Suppressor macrophage treated with lipopolysaccharide for 1 hour (primary cell): ENCODE data around the gene ESPL1.
A peak's percentile ranks its signal among the peaks of the same experiment; 100 is the strongest.

Experiments used
- DNase-seq, 3 donors: peaks; one replicate each; pipeline ENCODE4 v3.0.0-alpha.2; 2020 to 2022

Gene ESPL1

DNA sequence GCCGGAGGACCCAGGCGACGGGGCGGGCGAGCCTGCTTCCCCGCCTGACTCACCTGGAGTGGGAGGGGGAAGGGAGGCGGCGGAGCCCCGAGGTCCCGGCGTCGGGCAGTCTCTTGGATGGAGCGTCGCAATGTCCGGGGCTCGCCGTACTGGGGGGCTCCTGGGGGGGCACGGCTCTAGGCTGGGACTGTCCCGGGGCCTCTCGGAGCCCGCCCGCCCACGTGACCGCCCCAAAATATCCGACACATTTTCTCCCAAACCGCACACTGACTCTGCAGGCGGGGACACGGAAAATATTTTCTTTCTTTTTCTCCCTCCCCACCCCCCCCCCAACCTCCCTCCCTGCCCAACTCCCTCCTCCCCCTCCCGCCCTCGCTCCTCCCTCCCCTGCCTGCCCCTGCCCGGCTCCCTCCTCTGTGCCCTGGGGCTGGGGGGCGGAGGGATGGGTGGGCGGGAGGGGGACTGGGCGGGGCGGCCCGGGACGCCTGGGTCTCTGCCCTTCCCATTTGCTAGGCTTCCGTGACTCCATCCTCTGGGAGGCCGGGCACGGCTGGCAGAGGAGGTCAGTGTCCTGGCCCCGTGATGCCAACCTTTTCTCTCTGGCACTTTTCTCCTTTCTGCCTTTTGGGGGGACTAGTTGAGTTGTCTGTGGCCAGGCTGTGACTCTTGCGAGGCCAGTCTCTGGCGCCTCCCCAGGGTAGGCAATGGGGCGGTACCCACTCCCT is 36.0 kb upstream of the ESPL1 start, which contains the start of gene RARG:
TSS of gene RARG (minus strand) at position 289 of the 725 bp plus-strand sequence. CDS start 4,664 bp downstream, outside the sequence.
- DNase-seq = peak in 2 of 3 donors; percentile 25 to 43

GRCh38 chr12:53232646-53233461 is 35.2 kb upstream of the ESPL1 start:
- DNase-seq = peak in 2 of 3 donors; percentile 43 to 64

DNA sequence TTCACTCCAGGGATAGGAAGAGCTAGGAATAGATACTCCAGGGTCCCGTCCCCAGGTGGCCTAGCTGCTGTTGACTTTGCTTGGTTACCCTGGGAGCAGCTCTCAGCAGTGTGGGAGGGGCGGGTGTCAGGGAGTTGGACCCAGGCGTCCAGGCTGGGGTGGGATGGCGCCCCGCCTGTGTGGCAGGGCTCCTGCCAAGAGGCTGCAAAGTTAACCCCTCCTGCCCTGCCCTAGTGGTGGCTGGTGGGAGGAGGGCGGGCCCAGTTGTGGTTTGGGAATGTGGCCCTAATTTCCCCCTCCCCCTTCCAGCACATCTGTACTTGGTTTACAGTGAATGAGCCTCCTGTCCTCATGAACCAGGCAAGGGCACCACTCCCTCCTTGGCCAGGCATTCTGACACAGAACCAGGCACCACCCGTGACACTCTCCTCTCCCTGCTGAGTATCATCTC is 34.4 kb upstream of the ESPL1 start:
- no peak for DNase-seq

- no peak for DNase-seq
These were observed 33.7 kb upstream of the ESPL1 start for GRCh38 chr12:53234271-53234914.

GRCh38 chr12:53235164-53235563 is 32.9 kb upstream of the ESPL1 start:
- no peak for DNase-seq

DNA sequence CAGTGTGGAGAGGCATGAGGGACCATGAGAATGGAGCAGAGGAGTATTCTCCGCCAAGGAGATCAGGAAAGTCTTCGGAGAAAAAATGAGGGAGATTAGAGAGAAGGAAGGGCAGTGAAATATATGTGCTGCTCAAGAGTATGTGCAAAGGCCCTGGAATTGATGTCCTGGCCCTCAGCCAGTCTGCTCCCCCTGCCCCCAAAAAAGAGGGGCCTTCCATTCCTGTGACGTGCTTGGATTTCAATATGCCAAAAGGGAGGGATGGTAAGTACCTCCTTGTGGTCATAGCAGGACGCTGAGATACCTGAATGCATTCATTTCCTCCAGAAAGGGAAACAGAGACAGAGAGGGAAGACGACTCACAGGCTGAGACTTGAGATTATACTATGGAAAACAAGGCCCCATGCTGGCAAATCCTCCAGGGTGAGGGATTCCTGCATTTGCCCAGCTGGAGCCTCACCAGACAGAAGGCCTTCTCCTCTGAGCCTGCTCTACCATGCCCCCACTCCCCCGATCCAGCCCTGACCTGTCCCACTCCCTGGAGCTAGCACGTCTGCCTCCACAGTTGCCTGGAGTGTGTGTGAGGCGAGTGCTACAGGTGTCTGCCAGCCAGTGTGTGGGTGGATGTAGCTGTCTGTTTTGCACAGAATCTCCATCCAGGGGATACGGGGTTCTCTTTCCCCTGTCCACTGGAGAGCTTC is 32.2 kb upstream of the ESPL1 start:
- DNase-seq = no peak

DNA sequence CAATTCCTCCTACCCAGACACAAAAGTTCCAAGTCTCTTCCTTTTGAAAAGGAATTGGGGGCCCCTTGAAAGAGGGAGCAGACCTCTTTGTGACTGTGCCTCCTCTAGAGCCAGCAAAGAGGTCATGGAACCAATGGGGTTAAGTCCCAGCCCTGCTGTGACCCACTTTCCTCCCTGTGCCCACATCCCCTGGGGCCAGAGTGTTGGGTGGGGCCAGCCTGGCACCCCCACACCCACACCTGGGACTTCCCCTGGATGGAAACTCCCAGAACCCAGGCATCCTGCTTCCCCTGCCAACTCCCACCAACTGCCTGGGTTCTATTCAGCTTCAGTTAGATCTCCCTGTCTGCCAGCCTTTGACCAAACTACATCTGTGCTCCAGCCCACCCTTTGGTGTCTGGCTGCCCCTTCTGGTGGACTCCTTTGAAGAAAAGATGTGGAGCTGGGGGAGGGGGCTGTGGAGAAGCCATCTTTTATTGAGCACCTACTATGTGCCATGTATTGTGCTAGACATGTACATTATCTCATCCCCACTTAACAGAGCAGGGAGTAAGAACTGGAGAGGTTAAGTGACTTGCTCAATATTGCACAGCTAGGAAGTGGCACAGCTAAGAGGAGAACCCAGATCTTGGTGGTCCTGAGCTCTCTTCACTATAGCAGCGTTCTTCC is 31.5 kb upstream of the ESPL1 start:
- DNase-seq = no peak

DNA sequence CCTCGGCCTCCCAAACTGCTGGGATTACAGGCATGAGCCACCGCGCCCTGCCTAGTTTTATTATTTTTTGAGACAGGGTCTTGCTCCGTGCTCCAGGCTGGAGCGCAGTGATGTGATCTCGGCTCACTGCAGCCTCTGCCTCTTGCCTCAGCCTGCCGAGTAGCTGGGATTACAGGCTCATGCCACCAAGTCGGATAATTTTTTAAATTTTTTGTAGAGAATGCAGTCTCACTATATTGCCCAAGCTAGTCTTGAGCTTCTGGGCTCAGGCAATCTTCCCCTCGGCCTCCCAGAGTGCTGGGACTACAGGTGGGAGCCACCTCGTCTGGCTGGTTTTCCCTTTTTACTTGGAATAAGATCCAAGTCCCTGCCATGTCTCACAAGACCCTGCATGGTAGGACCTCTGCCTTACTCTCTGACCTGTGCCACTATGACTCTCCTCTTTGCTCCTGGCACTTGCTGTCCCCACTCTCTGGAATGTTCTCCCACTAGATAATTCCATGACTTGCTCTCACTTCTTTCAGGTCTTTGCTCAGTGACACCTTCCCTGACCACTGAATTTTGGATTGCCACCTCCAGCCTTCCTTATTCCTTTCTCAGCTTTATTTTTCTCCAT is 28.3 kb upstream of the ESPL1 start:
- DNase-seq = no peak

DNA sequence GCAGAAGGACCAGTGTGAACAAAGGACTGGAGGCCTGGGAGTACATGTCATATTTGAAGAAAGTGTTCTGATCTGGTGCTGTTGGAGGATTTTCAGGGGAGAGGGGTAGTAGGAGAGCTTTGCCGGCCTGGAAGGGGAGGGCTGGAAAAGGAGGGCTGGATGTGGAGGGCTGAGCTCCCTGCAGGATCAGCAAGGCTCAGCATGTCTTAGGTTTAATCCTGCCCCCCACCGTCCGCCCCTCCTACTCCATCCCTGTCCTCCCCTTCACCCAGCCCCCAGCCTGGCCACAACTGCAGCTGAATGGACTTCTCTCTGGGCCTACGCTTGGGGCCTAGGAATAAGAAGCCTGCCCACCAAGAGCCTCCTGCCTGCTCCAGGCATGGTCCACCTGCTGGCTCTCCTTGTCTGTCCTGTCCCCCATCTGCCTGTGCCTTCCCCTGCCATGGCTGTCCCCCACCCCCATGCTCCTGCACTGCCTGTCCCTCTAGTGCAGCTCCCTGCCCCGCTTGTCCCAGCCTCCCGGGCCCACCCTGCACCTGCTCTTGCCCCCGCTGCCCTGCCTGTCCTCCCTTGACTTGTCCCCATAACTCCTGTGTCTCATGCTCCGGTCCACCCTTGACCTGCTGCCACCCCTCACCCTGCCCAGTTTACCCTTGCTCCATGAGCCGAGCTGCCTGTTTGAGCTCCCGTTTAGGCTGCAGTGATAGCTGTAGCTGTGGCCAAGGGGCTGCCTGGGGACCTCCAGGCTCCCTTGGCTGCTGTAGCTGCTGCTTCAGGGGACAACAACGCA is 26.3 kb upstream of the ESPL1 start:
- no peak for DNase-seq

DNA sequence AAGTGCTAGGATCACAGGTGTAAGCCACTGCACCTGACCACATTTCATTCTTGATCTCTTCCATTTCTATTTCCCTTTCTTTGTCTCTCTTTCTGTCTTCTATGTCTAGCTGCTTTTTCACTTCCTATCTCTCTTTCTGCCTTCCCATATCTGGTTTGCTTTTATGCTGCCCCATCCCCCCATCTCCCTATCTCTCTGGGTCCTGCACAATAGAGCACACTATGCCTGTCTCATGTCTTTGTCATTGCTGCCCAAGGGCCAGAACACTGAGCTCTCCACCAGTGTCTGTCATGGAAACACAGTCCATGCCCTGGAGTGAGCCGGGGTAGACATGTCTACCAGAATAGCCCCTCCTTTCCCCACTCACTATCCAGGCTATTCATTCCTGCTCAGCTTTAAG is 23.8 kb upstream of the ESPL1 start:
- no peak for DNase-seq

DNA sequence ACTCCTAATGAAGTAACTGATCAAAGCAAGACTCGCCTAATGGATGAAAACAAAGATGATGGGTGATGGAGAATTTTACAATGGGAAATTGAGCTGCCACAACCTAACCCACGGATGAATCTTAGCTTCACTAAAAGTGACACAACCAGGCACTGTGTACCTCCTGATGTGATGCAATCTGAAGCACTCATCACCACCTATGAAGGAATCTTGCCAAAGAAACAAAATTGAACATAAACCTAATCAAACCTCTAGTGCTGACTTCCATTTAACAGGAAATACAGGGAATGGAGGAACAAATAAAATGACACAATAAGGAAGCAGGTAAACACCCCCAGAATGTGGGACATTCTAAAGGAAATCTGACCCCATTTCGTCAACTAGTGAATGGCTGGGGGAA is 22.8 kb upstream of the ESPL1 start:
- no peak for DNase-seq

DNA sequence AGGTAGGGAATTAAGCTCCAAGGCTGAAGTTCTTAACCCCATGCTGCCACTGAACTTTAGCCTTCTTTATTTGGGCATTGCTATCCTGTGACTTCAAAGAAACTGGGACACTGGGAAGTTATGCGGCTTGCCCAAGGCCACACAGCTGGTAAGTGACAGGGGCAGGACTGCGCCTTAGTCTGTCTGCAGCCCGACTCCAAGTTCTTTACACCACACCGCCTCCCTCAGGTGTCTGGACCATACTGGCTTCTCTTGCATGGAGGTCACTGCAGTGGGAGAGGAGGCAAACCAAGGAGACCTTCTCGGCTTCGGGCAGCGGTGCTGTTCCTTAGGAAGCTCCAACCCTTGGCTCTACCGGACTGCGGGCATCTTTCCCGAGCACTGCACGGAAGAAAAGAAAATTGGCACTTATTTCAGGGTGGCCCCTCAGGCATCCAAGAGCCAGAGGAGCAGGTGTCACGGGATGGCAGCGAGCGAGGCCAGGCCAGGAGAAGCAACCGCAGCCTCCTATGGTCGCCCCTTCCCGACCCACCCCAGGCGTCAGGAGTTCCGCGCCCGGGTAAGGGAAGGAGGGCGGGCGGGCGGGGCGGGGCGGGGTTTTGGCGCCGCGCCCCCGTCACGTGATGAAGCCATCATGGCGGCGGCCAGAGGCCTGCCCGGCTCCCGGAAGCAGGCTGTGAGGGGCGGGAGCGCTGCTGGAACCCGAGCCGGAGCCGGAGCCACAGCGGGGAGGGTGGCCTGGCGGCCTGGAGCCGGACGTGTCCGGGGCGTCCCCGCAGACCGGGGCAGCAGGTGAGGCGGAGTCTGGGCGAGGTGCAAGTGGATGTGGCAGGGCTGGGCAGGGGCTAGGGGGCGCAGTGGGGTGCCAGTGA is 16.4 kb upstream of the ESPL1 start:
- peak; percentile 77 to 93 (median 86) for DNase-seq

DNA sequence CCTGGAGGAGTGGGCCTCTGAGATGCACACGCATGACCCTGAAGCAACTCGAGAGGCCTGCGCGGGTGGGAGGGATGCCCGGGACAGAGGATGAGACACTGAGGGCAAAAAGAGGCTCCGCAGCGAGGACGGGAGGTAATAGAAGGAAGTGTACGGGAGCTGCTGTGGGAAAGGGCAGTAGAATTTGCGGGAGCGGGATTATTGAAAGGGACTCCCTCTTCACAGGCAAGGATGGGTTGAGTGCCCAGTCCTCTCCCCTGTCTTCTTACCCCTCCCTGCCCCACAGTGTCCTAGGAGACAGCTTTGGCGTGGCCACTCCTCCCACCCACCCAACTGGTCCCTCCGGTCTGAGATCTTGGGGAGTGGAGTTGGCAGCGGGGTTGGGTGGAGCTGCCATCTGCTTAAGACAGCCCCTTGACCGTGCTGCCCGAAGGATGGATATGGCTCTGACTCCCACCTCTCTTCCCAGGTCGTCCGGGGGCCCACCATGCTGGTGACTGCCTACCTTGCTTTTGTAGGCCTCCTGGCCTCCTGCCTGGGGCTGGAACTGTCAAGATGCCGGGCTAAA is 15.7 kb upstream of the ESPL1 start:
- peak; percentile 17 to 51 (median 43) for DNase-seq

DNA sequence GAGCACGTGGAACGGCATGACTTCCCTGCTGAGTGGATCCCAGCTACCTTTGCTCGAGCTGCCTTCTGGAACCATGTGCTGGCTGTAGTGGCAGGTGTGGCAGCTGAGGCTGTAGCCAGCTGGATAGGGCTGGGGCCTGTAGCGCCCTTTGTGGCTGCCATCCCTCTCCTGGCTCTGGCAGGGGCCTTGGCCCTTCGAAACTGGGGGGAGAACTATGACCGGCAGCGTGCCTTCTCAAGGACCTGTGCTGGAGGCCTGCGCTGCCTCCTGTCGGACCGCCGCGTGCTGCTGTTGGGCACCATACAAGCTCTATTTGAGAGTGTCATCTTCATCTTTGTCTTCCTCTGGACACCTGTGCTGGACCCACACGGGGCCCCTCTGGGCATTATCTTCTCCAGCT is 14.8 kb upstream of the ESPL1 start:
- no peak for DNase-seq

- no peak for DNase-seq
These were observed 13.1 kb upstream of the ESPL1 start for GRCh38 chr12:53254816-53255545.

- peak; percentile 42 to 50 (median 49) for DNase-seq
These were observed 12.1 kb upstream of the ESPL1 start for GRCh38 chr12:53255996-53256395.

DNA sequence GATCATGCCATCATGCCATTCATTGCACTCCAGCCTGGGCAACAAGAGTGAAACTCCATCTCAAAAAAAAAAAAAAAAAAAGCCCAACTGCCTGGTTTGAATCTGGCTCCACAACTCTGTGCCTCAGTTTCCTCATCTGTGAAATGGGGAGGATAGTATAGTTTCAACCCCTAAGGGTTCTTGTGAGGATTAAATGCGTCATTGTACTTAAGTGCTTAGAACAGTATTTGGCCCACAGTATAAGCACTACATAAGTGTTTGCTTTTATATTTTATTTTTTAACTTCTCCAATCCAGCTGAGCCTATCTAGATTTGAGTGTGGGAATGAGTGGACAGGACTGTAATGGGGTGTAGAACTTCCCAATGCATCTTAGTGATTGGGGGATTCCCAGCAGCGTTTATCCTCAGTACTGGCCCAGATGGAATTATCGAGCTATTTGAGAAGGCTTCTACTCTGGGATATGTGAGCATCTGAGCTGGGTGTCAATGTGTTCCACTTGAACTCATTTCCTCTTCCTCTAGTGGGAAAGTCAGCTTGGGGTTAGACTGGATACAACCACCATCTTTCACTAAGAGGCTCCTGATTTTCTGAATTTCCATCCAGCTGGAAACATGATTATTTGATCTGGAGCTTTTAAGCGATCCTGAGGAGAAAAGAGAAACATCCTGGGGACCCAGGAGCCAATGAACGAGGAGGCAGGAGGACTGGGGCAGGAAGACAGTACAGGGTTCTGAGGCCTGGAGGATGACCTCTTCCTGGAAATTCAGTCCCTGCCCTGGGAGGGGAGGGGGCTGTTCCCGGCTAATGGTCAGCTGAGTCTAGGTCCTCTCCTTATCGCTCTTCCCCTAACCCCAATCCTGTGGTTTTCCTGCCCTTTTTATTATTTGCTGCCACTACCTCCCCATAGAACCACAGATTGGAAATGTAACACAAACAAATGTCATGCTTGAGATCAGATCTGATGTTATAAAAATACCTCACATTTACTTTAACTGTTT is 9.3 kb upstream of the ESPL1 start:
- no peak for DNase-seq

DNA sequence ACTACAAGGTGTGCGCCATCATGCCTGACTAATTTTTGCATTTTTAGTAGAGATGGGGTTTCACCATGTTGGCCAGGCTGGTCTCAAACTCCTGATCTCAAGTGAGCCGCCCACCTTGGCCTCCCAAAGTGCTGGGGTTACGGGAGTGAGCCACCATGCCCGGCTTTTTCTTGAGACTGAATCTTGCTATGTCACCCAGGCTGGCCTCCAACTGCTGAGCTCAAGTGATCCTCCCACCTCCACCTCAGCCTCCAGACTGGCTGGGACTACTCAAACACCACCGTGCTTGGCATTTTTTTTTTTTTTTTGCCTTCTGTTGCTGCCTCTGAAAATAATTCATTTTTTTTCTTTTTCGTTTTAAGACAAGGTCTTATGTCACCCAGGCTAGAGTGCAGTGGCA is 8.2 kb upstream of the ESPL1 start:
- no peak for DNase-seq
